OCI-LY3 (cell line): Measurements from ENCODE around the gene NTN5.

ENCODE experiments used
- H2AFZ ChIP-seq: fragments of 200-600, 300-600 bp; shearing (Covaris generic); 2 replicates; pipeline ENCODE4 v1.6.0; 2014; ENCODE audit warnings: antibody characterized with exemption, low read depth, low read length
- H3K27ac ChIP-seq: fragments of 200-600, 300-600 bp; sonication (generic); 2 replicates; pipeline ENCODE4 v1.5.1; 2014; ENCODE audit warnings: mild to moderate bottlenecking, low read length, moderate library complexity, mixed read lengths
- H3K27me3 ChIP-seq: fragments of 200-600, 300-600 bp; sonication (generic); 2 replicates; pipeline ENCODE4 v1.6.1; 2014; ENCODE audit warnings: low read depth, low read length, mixed read lengths
- H3K36me3 ChIP-seq: fragments of 200-600, 300-600 bp; sonication (generic); replicated peaks from 2 replicates; pipeline ENCODE3; 2014; ENCODE audit warnings: low read depth, low read length, mixed read lengths
- H3K4me1 ChIP-seq: fragments of 300-600, 200-600 bp; sonication (generic); 2 replicates; pipeline ENCODE4 v1.6.1; 2014; ENCODE audit warnings: low read length, mixed read lengths
- H3K4me2 ChIP-seq: fragments of 200-600, 300-600 bp; sonication (generic); 2 replicates; pipeline ENCODE4 v1.6.1; 2014; ENCODE audit warnings: low read length, mixed read lengths
- H3K4me3 ChIP-seq: fragments of 300-600, 200-600 bp; sonication (generic); 2 replicates; pipeline ENCODE4 v1.5.1; 2014; ENCODE audit warnings: antibody characterized with exemption, mild to moderate bottlenecking, low read length, moderate library complexity
- H3K79me2 ChIP-seq: fragments of 300-600, 200-600 bp; shearing (Covaris generic); 2 replicates; pipeline ENCODE4 v1.6.1; 2014; ENCODE audit warnings: mild to moderate bottlenecking, low read length, mixed read lengths
- H3K9ac ChIP-seq: fragments of 300-600, 200-600 bp; shearing (Covaris generic); 2 replicates; pipeline ENCODE4 v1.6.0; 2014; ENCODE audit warnings: mild to moderate bottlenecking, low read length, moderate library complexity
- H3K9me3 ChIP-seq: fragments of 200-600, 300-600 bp; shearing (Covaris generic); 2 replicates; pipeline ENCODE4 v1.6.1; 2014; ENCODE audit warnings: low read length, mixed read lengths; ENCODE audit not compliant: insufficient read depth
- H4K20me1 ChIP-seq: fragments of 200-600, 300-600 bp; sonication (generic); 2 replicates; pipeline ENCODE4 v1.6.1; 2016; ENCODE audit warnings: low read length, mixed read lengths; ENCODE audit not compliant: insufficient read depth
- EZH2phosphoT487 ChIP-seq: fragments of 200-600 bp; shearing (Covaris generic); IDR thresholded peaks from 2 replicates; pipeline ENCODE4 v1.6.1; 2018; ENCODE audit warnings: antibody characterized with exemption, mixed run types, low read depth
- TF ChIP-seq, protein P1 (sequence below): fragments of 200-600, 300-600 bp; sonication (generic); IDR thresholded peaks from 2 replicates; pipeline ENCODE4 v1.5.1; 2014; ENCODE audit warnings: antibody characterized with exemption, low read length, low read depth

The NTN5 gene

DNA sequence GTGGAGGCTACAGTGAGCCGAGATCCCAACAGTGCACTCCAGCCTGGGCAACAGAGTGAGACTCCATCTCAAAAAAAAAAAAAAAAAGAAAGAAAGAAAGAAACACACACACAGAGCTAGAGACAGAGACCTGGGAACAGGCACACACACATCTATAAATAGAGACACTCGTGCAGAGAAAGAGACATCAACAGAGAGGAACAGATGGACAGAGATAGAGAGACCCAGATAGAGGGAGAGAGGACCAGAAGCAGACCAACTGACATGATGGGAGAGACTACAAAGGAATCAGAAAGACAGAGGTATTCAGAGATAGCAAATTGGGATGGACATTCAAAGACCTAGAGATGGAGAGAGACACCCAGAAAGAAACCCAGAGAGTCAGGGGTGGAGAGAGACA is 24.7 kb downstream of the NTN5 start:
- H3K9ac ChIP-seq, result no peak overlapping the region
- H4K20me1 ChIP-seq, result no peaks in the 10 kb centered on the region
- no peaks in the 10 kb centered on the region for H3K36me3 ChIP-seq
- H3K9me3 ChIP-seq, result no peaks in the 10 kb centered on the region
- H3K79me2 ChIP-seq, result no peaks in the 10 kb centered on the region
- no peak overlapping the region for H3K4me3 ChIP-seq
- H3K4me1 ChIP-seq, result peaks cover 8% of the 10 kb centered on the region
- no peak overlapping the region for H3K27ac ChIP-seq
- H2AFZ ChIP-seq, result no peak overlapping the region
- 0 out of 2 replicates have a peak, but pooled peaks cover 4% of the 10 kb centered on the region for H3K27me3 ChIP-seq
- TF ChIP-seq EZH2phosphoT487, result no peak
- TF ChIP-seq, protein P1, sequence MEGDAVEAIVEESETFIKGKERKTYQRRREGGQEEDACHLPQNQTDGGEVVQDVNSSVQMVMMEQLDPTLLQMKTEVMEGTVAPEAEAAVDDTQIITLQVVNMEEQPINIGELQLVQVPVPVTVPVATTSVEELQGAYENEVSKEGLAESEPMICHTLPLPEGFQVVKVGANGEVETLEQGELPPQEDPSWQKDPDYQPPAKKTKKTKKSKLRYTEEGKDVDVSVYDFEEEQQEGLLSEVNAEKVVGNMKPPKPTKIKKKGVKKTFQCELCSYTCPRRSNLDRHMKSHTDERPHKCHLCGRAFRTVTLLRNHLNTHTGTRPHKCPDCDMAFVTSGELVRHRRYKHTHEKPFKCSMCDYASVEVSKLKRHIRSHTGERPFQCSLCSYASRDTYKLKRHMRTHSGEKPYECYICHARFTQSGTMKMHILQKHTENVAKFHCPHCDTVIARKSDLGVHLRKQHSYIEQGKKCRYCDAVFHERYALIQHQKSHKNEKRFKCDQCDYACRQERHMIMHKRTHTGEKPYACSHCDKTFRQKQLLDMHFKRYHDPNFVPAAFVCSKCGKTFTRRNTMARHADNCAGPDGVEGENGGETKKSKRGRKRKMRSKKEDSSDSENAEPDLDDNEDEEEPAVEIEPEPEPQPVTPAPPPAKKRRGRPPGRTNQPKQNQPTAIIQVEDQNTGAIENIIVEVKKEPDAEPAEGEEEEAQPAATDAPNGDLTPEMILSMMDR, result no peak
- H3K4me2 ChIP-seq, result no peak overlapping the region

DNA sequence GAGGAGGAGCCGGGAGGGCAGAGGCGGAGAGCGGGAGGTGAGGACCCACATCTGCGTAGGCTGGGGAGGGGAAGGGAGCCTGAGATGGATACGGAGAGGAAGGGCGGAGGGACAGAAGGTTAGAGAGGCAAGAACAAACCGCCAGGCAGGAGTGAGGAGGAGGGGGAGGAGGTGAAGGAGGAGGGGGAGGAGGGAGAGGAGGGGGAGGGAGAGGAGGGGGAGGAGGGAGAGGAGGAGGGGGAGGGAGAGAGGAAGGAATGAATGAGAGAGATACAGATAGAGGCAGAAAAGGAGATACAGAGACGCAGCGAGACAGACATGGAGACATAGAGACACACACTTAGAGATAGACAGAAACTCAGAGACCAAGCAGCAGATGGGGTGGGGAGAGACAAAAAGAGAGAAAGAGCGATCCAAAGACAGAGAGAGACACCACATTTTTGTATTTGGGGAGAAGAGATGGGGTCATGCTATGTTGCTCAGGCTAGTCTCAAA is 26.0 kb downstream of the NTN5 start:
- Histone ChIP-seq H3K27me3 (0 out of 2 replicates have a peak, but pooled peaks cover 4% of the 10 kb centered on the region), H3K9ac (peak overlapping the region; percentile 2; the same call in 1 of the 2 replicates), H3K4me2 (peak overlapping the region; percentile 99), H3K27ac (no peak overlapping the region), H4K20me1 (no peaks in the 10 kb centered on the region), H3K79me2 (no peaks in the 10 kb centered on the region), H3K9me3 (no peaks in the 10 kb centered on the region), H3K4me3 (peak overlapping the region; percentile 81), H2AFZ (no peak overlapping the region), H3K4me1 (peaks cover 8% of the 10 kb centered on the region), H3K36me3 (no peaks in the 10 kb centered on the region)
- no peak for TF ChIP-seq EZH2phosphoT487
- TF ChIP-seq, protein P1, result no peak

DNA sequence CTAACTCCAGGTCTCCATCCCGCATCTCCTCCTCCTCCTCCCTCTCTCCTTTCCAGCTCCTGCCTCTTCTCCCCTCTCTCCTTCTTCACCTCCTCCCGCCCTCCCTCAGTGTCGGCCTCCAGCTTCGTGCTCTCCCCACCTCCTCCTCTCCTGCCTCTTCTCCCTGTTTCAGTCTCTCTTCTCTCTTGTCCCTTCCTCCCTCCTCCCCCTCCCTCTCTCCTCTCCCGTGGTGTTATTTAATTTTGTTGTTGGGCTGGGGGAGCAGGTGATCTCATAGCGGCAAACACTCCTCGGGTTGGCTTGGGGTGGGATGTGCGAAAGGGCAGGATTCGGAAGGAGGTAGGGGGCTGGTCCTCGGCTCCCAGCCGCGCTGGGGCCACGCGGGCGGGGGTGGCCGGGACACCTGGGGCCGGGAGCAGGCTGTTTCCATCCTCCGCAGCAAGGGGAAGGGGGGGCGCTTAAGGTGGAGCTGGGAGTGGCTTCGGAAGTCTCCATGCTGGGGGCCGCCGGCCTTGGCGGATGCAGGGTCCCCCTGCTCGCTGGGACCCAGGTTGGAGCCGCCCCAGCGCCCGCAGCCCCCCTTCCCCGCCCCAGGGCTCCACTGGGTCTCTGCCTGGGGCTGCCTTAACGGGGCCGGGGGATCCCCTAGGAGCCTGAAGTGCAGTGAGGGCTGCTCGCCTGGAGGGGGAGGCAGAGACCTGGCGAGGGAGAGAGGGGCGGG is 26.7 kb downstream of the NTN5 start, which contains the start of gene CA11:
Gene CA11, minus strand, starts transcription at position 187 of the 721 bp plus-strand sequence. CDS start 555 bp downstream, outside the sequence.
- Histone ChIP-seq H3K79me2 (no peaks in the 10 kb centered on the region), H4K20me1 (no peaks in the 10 kb centered on the region), H3K4me2 (peak within 1 kb of the TSS; percentile 99), H3K36me3 (no peaks in the 10 kb centered on the region), H2AFZ (peak within 1 kb of the TSS; percentile 90), H3K4me3 (peak within 1 kb of the TSS; percentile 81), H3K27ac (peak within 1 kb of the TSS; percentile 16), H3K9me3 (no peaks in the 10 kb centered on the region), H3K4me1 (peaks cover 8% of the 10 kb centered on the region), H3K27me3 (0 out of 2 replicates have a peak, but pooled peaks cover 4% of the 10 kb centered on the region), H3K9ac (peak within 1 kb of the TSS; percentile 60)
- no peak for TF ChIP-seq EZH2phosphoT487
- TF ChIP-seq, protein P1, result peak; percentile 87

DNA sequence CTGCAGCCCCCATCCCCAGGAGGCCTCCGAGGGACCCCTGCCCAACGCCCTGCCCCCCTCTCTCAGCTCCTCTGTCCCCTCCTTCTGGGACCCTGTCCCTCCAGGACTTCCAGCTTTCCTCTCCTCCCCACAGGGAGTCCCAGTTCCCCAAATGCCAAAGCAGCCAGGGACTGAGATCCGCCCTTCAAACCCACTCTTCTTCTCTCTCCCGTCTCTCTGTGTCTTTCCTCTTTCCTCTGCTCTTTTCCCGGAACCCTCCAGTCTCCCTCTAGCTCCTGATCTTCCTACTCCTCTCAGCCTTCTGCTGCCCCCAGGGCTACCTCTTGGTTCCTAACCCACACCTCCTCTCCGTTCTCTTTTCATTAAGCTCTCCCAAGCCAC is 27.2 kb downstream of the NTN5 start:
- H3K4me3 ChIP-seq, result peak overlapping the region; percentile 81
- H3K79me2 ChIP-seq, result no peaks in the 10 kb centered on the region
- no peaks in the 10 kb centered on the region for H4K20me1 ChIP-seq
- peak overlapping the region; percentile 90 for H2AFZ ChIP-seq
- H3K4me1 ChIP-seq, result peaks cover 8% of the 10 kb centered on the region
- H3K27me3 ChIP-seq, result 0 out of 2 replicates have a peak, but pooled peaks cover 4% of the 10 kb centered on the region
- peak overlapping the region; percentile 60 for H3K9ac ChIP-seq
- no peaks in the 10 kb centered on the region for H3K9me3 ChIP-seq
- TF ChIP-seq EZH2phosphoT487, result no peak
- H3K36me3 ChIP-seq, result no peaks in the 10 kb centered on the region
- peak overlapping the region; percentile 99 for H3K4me2 ChIP-seq
- no peak overlapping the region for H3K27ac ChIP-seq
